Colonic mucosa (tissue), 4 donors: ENCODE data around the gene PRKCQ. TPM values are rescaled to one million over a fixed set of nuclear protein-coding genes. Genes with fewer than 3 reads are reported as not detected.

Experiments used
- DNase-seq: peaks from one replicate; pipeline ENCODE4 v3.0.0-alpha.2; 2020
- H3K27ac ChIP-seq: fragments of 200-600 bp; one replicate; pipeline ENCODE4 v1.8.0; 2021
- H3K27me3 ChIP-seq: fragments of 200-600 bp; one replicate; pipeline ENCODE4 v1.8.0; 2021
- H3K36me3 ChIP-seq: fragments of 200-600 bp; one replicate; pipeline ENCODE4 v1.8.0; 2021
- H3K4me1 ChIP-seq: fragments of 200-600 bp; one replicate; pipeline ENCODE4 v1.8.0; 2021; ENCODE audit warnings: mild to moderate bottlenecking
- H3K4me3 ChIP-seq: fragments of 200-600 bp; one replicate; pipeline ENCODE4 v1.8.0; 2021
- H3K9ac ChIP-seq, 2 donors: one replicate each; pipeline ENCODE4 v1.7.0; 2013; ENCODE audit warnings: control low read depth in 2 of 2, low read depth in 2 of 2, low read length in 2 of 2
- H3K9me3 ChIP-seq: fragments of 200-600 bp; one replicate; pipeline ENCODE4 v1.8.0; 2021
- CTCF ChIP-seq: fragments of 200-600 bp; IDR thresholded peaks from one replicate; pipeline ENCODE4 v1.8.0; 2022; ENCODE audit warnings: antibody characterized with exemption, mild to moderate bottlenecking
- intact Hi-C: fragments of 100-400 bp; cut with DNase I; formaldehyde crosslinking; loops from one replicate; pipeline ENCODE4 v1.14.1; 2022
- total RNA-seq, 2 donors: library from RNA; stranded (reverse); fragmentation: NEBNext Ultra II Directional in 1 of 2; extraction: Animal tissue kit (Norgen Biotek cat#: 25700) in 1 of 2; gene quantifications; one replicate each; pipeline ENCODE4 v1.2.1, GENCODE V29; 2021
- donor health status: healthy.
- donor health status: DM: no; HTN: no; CAD: no.
- donor health status: DM: no; HTN: no; CAD: no.

The PRKCQ gene
- total RNA-seq, 2 donors from 2014 or later, result 0.93 to 0.94 TPM

GRCh38 chr10:6609625-6610024 lies 29.5 kb upstream of the PRKCQ start:
- no peak for TF ChIP-seq CTCF
- intact Hi-C loops, result no loop called here
- no peak overlapping the region for H3K27ac ChIP-seq
- no peaks in the 10 kb centered on the region for H3K9me3 ChIP-seq
- no peaks in the 10 kb centered on the region for H3K4me1 ChIP-seq
- H3K27me3 ChIP-seq, result no peaks in the 10 kb centered on the region
- H3K4me3 ChIP-seq, result no peak overlapping the region
- H3K9ac ChIP-seq, result no peak overlapping the region
- H3K36me3 ChIP-seq, result no peaks in the 10 kb centered on the region
- DNase-seq, result no peak

- H3K4me1 ChIP-seq, result no peaks in the 10 kb centered on the region
- no peaks in the 10 kb centered on the region for H3K36me3 ChIP-seq
- intact Hi-C loops, result no loop called here
- no peak for TF ChIP-seq CTCF
- H3K9ac ChIP-seq, result no peak overlapping the region
- DNase-seq, result no peak
- H3K4me3 ChIP-seq, result no peak overlapping the region
- no peak overlapping the region for H3K27ac ChIP-seq
- H3K27me3 ChIP-seq, result no peaks in the 10 kb centered on the region
- no peaks in the 10 kb centered on the region for H3K9me3 ChIP-seq
Observed at GRCh38 chr10:6607778-6608177, 27.7 kb upstream of the PRKCQ start.

DNA sequence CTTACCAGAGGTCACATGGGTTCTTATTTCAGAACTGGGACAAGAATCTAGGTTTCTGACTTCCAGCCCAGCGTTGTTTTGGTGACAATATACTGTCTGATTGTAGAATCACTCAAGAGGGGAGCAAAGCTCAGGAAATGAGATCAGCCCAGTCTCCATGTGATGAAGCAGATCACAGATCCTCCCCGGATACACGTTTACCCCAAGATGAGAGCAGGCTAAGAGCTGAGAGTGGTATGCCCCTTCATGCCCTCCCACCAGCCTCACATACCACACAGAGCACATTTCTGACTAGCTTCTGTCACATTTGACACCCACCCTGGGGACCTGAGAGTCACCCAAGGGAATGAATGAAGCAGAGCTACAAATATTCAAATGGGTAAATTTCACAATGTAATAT lies 27.1 kb upstream of the PRKCQ start:
- H3K36me3 ChIP-seq, result no peaks in the 10 kb centered on the region
- no peak overlapping the region for H3K9ac ChIP-seq
- no peak for DNase-seq
- no peaks in the 10 kb centered on the region for H3K4me1 ChIP-seq
- H3K27me3 ChIP-seq, result no peaks in the 10 kb centered on the region
- no peaks in the 10 kb centered on the region for H3K9me3 ChIP-seq
- H3K4me3 ChIP-seq, result no peak overlapping the region
- no peak overlapping the region for H3K27ac ChIP-seq
- no peak for TF ChIP-seq CTCF
- intact Hi-C loops, result no loop called here

- H3K4me3 ChIP-seq, result no peak overlapping the region
- no peak overlapping the region for H3K27ac ChIP-seq
- H3K27me3 ChIP-seq, result no peaks in the 10 kb centered on the region
- DNase-seq, result no peak
- no peaks in the 10 kb centered on the region for H3K4me1 ChIP-seq
- H3K9me3 ChIP-seq, result no peaks in the 10 kb centered on the region
- no peak overlapping the region for H3K9ac ChIP-seq
- H3K36me3 ChIP-seq, result no peaks in the 10 kb centered on the region
- intact Hi-C loops, result no loop called here
- TF ChIP-seq CTCF, result no peak
Observed at GRCh38 chr10:6603142-6604125, 23.4 kb upstream of the PRKCQ start.

DNA sequence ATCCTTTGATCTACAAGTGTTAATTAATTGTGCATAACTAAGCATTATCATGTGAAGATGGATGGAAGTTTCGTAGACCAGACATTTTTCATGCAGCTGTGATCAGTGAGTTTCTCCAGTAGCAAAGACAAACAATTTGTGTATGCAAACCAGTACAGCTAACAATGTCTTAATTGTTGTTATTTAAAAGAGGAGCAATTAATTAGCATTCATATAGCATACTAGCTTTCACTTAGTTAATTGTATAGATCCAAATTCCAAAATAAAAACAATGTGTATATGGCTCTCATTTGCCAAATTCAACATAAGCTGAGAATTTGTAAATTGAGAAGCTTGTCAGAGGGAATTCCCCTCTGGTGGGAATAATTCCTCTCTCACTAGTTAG lies 22.6 kb upstream of the PRKCQ start:
- intact Hi-C loops, result no loop called here
- no peak overlapping the region for H3K4me3 ChIP-seq
- TF ChIP-seq CTCF, result no peak

More for the DNA sequence above, 22.6 kb upstream of the PRKCQ start:
- Histone ChIP-seq H3K9me3 (no peaks in the 10 kb centered on the region), H3K36me3 (no peaks in the 10 kb centered on the region), H3K27me3 (no peaks in the 10 kb centered on the region), H3K4me1 (no peaks in the 10 kb centered on the region), H3K27ac (no peak overlapping the region), H3K9ac (no peak overlapping the region)
- DNase-seq, result no peak
